HG03139 (cell line): Measurements from ENCODE around the gene MYO5A.
A peak's percentile ranks its signal among the peaks of the same experiment; 100 is the strongest.
"Not testable (repeated sequence)": the region's sequence is repeated elsewhere in the genome, so short reads cannot be mapped to it uniquely, and the experiment has no call there.

ENCODE experiments used
- ATAC-seq: cut with Tn5 transposase; IDR thresholded peaks from one replicate; pipeline ENCODE4 v1.9.1; 2021; ENCODE audit not compliant: unreplicated experiment

Gene MYO5A

DNA sequence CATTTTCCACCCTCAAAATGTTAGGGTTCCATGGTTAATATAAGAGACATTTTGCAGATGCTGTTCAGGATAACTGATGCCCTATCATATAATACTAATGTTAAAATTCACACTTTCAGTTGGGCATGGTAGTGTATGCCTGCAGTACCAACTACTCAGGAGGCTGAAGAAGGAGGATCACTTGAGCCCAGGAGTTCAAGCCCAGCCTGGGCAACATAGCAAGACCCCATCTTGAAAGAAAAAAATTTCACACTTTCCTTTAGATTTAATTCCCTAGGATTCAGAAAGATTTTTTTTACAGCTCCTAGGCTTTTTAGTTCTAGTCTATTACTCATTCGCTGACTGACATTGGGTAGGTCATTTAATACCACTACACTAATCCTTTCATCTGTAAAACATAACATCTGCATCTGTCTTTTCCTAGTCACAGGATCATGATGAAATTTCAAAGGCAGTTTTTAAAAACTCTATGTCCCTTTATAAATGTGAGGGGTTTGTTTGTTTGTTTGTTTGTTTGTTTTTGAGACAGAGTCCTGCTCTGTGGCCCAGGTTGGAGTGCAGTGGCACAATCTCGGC is 103.7 kb downstream of the MYO5A start:
- ATAC-seq: no peak

DNA sequence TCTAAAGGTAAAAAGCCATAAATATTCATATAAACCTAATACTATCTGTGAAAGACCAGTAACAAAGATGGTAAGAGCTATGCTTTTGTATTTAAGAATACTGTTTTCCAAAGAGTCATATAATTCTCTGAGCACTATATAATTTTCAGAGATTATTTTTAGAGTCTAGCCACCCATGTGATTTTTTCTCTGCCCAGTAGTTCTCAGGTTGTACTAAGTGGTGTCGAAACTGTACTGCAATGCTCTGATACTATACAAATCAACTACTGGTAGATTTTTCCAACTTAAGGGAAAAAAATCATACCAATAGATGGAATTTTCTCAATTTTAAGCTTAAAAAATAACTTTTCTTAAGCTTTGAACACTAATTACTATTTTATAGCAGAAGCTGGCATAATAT is 104.8 kb downstream of the MYO5A start:
- ATAC-seq: no peak

GRCh38 chr15:52422001-52422400 is 106.7 kb downstream of the MYO5A start:
- ATAC-seq: no peak

DNA sequence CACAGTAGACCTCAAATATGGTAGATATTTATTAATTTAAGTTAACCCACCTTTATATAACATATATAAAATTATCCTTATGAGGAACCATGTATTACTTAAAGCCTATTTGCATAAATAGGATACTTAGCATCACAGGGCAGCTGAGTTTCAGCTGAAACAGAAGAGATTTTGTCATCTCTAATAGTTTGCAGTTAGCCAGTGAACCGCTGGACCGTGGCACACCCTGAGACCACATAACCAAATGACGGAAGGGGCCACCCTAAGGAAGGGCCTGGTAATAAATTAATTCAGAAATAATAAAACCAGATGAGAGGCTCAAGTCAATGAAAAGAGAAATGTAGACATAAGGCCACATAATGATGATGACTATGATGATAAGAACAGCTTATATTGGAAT is 107.7 kb downstream of the MYO5A start:
- ATAC-seq: peak; percentile 77

DNA sequence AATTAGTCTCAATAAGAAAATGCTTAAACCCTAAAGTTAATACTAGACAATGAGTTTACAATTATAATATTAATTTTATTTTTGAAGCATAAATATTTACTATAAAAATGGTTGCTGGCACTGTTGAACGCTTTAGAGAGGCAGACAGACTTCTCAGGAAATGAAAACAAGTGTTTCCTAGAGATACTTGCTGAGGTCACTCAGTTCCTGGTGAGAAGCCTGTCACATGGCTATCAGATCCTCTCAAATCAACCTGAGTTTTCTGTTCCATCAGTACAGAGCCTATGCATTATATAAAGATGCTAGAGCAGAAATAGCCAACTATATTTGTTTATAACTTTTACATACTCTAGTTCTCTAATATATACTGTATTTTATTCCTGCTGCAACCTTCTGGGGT is 109.2 kb downstream of the MYO5A start:
- no peak for ATAC-seq

DNA sequence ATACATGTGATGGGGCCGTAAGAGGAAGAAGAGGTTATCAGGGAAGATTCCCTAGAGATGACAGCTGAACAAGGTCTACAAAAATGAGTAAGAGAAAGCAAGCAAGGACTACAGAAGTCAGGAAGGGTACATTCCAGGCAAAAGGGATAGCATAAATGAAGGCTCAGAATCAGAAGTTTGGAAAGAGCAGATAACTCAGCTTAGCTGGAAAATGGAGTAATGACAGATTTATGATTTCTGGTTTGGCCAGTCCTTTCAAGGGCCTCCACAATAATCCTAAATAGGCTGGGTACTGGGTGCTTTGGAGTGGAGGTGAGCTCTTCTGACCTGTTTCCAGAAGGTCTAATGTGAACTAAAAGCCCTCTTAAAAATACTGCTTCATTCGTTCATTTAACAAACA is 110.7 kb downstream of the MYO5A start:
- no peak for ATAC-seq

GRCh38 chr15:52417521-52417920 is 111.2 kb downstream of the MYO5A start:
- no peak for ATAC-seq

DNA sequence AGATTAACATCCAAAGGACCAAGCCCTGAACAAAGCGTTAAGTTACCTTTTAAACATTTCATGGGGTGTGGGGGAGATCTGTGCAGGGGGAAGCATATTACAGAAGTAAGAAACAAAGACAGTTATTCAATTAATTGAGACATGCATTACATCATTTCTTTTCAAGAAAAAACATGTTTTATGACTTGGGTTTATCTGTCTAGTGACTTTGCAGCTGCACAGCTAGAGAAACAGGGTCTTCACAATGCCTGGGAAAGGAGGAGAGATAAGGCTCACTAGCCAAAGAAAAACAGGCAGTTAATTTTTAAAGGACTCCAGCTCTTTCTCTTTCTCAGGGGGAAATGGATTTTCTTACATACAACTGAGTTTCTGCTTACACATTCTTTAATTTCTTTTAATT is 112.1 kb downstream of the MYO5A start:
- not testable (repeated sequence) for ATAC-seq

DNA sequence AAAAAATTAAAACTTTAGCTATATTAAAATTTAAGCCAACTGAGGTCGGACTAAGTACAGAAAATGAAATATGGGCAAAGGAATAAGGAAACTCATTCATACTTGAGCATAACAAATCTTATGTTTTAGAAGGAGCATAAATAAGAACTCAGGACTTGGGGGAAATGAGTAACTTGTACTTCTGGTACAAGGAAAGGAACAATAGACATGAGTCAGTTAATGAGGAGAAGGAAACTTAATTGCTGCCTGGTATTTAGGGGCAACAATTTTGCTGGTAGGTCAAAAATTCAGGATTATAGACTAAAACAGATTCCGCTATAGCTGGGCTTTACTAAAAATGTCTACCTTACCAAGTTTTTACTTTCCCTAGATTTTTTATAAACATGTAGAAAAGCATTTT is 113.1 kb downstream of the MYO5A start:
- ATAC-seq: no peak

GRCh38 chr15:52414936-52415335 is 113.7 kb downstream of the MYO5A start:
- ATAC-seq: no peak

DNA sequence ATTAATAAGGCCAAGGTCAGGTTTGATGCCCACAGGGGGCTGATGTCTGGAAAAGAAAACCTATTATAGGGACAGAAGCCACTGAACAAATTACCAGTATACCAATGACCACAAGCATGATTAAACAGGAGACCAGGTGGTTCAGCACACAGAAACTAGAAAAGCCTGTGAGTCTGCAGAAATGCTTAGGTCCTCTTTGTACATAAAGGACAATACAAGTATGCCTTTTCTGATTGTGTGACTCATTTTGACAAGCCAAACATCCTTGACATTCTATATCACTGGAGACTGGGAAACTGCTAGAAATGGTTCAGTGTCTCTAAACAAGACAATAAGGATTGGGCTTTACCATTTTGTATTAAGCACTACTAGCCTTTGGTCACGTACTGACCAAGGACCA is 119.9 kb downstream of the MYO5A start:
- ATAC-seq: no peak

DNA sequence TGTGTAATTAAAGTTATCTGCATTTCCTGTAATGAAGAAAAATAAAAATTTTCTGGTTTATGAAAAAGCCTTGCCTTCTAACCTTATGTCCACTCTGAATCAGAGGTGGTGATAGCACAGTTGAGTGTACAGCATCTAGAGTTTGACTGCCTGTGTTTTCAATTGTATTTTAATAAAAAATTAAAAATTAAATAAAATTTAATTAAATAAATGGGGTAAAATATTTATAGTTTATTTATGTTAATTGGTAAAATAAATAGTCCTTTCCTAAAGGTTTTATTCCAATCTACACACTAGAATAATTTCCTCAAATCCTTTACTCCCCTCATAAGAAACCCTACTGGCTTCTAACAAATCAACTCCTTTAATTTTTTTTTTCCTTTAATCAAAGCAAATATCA is 121.3 kb downstream of the MYO5A start:
- no peak for ATAC-seq

- no peak for ATAC-seq
Measured at GRCh38 chr15:52406601-52407000, 122.1 kb downstream of the MYO5A start.

DNA sequence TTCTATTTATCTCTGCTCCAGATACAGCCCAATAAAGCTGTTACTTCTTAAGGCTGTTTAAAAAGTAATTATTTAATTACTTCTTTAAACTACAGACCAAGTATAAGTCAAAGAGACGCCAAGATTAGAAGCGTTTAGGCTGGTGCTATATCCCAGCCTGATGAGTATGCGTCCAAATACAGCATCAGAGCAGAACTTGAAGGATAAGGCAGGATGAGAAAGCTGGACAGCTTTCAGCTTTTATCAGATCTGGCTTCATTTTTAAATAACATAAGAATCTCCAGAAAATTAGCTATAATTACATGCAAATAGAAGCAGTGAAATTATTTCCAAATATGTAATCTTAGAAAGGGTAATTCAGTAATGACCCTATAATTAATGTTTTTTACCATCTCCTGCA is 122.8 kb downstream of the MYO5A start:
- ATAC-seq: no peak

GRCh38 chr15:52397118-52397517 is 131.6 kb downstream of the MYO5A start:
- no peak for ATAC-seq

GRCh38 chr15:52394118-52394517 is 134.6 kb downstream of the MYO5A start:
- ATAC-seq: no peak

- no peak for ATAC-seq
Measured at GRCh38 chr15:52392008-52392687, 136.5 kb downstream of the MYO5A start.

DNA sequence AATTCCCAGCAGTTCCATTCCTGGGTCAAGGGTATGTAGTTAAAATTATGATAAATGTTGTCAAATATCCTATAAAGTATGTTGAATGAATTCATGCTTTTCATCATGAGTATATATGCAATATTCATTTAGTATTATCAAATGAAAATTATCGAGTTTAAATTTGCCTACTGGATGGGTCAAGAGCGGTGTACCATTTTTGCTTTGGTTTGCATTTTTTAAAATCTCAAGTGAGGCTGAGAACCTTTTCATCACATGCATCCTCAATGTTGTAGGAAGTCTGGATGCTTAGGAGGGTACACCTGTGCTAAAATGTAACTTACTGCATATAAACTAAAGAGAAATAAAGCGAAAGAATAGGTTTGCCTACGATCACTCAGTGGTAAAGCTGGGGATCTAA is 137.6 kb downstream of the MYO5A start:
- ATAC-seq: no peak

DNA sequence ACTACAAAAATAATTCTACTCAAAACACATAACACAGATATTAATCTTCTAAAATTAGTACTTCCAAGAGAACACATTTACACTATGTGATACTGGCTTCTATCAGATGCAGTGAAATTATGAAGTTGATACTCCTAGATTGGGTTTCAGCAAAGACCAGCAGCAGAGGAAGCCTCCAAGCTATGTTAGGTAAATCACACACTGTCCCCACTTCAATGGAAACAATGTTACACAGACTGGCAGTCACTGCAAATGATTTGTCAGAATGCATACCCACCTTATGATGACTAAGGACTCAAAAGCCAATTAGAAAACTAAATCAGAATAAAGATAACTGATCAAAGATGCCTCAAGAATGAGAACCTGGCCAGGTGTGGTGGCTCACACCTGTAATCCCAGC is 143.0 kb downstream of the MYO5A start:
- ATAC-seq: no peak

DNA sequence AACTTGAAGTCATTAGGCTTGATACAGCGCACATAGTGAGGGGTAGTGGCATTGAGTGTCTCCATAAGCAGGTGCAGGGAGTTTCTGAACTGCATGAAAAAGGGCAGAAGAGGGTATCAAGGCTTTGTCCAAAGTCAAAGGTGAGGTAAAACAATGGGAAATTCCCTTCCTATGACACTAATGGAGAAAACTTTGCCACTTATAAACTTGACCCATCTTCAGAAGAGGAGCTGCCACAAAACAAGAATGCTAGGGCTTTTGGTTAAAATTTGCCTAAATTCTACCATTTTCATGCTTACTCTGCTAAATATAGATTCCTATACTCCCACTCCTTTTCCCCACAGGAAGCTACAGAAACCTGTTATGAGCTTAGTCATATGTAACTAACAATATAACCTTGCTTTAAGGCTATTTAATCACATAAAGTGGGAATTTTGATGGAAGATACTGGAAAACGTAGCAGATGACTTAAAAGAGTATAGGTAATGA is 145.5 kb downstream of the MYO5A start:
- ATAC-seq: no peak

GRCh38 chr15:52382647-52383046 is 146.0 kb downstream of the MYO5A start:
- no peak for ATAC-seq

DNA sequence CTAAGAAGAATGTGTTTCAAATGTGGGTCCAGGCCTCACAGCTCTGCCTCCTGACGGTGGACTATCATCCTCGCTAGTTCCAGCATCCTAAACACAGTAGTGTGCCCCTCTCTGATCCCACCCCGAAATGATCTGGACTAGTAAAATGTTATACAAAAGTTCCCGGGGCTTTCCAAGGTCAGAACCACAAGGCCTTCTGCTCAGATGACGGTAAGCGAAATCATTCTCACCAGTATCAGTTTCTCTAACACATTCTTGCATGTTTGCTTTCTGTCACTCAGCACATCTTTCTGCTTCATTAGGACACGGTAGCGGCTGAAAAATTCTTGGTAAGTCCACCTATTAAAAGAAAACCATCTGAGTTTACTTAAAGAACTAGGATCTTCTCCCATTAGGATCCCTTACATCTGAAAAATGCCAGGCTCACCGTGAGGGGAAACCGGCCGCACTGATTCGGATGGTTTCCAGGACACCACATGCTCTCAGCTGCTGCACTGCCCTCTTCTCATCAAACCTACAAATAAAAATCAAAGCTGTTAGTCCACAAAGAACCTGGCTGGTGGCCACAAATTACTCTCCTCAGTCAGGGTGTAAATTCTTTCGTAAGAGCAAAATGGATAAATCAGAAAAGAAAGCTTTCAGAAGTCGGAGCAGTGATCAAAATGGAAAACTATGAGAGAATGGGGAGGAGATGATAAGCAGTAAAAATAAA is 149.1 kb downstream of the MYO5A start:
- ATAC-seq: no peak
